HG03064 (cell line): ENCODE results near the gene IFNL1.
"Not testable (repeated sequence)": the region's sequence is repeated elsewhere in the genome, so short reads cannot be mapped to it uniquely, and the experiment has no call there.

Experiments
- ATAC-seq: cut with Tn5 transposase; IDR thresholded peaks from one replicate; pipeline ENCODE4 v1.9.1; 2021; ENCODE audit warnings: low read depth; ENCODE audit not compliant: unreplicated experiment

The IFNL1 gene

GRCh38 chr19:39307822-39308530 is 11.8 kb downstream of the IFNL1 start:
- ATAC-seq, result no peak

DNA sequence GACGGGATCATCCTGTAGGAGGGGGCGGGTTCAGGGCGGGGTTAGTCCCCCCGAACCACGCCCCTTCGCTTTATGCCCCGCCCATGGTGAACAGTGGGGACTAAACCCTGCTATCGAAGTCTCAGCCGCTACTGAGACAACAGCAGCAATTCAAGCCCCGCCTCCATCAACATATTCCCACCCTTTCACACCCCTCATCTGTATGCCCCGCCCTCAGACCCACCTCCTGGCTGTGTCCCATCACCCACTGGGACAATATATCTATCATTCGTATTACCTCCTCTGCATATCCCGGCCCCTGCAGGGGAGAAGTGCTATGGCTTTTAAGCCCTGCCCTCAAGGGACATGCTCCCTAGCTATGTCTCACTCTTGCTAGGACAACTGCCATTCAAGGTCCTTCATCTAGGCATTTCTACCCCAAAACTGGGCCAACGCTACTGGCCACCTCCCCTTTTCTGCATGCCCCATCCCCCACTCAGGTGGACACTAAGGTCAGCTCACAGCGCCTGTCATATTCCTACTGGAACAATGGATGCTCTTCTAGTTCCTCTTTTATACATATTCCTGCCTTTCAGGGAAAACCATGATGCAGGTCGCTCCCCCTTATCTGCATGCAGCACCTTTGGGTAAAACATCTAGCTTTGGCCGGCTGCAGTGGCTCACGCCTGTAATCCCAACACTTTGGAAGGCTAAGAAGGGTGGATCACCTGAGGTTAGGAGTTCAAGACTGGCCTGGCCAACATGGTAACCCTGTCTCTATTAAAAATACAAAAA is 12.5 kb downstream of the IFNL1 start:
- no peak for ATAC-seq

- not testable (repeated sequence) for ATAC-seq
Measured at GRCh38 chr19:39309305-39309670, 13.1 kb downstream of the IFNL1 start.

- no peak for ATAC-seq
Measured at GRCh38 chr19:39310558-39311311, 14.5 kb downstream of the IFNL1 start.

DNA sequence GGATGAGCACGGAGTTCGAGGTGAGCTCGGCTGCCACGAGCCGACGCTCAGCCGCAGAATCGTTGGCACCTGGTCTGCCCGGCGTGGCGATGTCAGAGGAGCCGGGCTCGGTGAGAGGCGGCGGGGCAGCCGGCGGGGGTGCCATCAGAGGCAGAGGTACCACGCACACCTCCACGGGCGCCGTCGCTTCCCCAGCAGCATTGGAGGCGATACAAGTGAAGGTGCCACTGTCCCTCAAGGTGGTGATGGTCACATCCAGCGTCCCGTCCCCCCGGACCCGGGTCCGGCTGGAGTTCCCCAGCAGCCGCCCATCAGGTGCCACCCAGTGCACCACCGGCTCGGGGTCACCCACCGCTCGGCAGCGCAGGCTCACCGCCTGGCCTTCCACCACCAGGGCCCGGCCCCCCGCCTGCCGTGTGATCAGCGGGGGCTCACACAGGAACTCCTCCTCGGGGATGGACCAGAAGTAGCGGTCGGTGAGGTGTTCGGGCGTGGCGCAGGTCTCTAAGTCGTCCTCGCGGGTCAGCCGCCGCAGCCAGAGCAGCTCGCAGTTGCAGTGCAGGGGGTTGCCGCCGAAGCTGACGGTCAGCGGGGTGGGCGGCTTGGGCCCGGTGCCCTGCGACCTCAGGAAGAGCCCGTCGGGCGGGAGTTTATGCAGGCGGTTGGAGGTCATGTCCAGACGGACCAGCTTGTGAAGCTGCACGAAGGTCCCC is 18.0 kb downstream of the IFNL1 start:
- no peak for ATAC-seq

- no peak for ATAC-seq
Measured at GRCh38 chr19:39315933-39316332, 19.7 kb downstream of the IFNL1 start.

DNA sequence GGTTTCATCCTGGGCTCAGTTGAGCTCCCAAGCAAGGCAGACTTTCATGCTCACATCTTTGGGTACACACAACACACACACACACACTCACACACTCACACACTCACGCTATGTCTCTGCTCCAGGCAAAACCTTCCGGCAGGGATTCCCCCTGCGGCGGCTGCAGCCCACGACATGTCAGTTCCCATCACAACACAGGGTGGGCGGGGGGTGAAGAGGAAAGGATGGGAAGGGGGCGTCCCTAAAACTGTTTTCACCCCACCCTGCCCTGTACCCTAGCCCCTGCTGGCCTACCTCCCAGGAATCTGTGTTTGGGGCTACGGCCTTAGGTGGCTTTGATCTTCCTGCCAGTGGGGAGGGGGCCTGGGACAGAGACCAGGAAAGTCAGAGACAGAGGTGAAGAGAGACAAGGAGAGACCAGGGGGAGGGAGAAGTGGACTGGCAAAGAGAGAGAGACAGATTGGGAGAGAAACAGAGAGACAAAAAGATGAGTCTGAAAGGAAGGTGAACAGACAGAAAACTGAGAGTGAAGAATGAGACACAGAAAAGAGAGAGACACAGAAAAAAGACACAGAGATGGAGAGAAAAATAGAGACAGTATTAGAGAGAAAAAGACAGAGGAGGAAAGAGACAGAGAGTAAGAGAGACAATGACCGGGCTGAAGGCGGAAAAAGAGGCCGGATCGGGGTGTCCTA is 20.6 kb downstream of the IFNL1 start:
- no peak for ATAC-seq

DNA sequence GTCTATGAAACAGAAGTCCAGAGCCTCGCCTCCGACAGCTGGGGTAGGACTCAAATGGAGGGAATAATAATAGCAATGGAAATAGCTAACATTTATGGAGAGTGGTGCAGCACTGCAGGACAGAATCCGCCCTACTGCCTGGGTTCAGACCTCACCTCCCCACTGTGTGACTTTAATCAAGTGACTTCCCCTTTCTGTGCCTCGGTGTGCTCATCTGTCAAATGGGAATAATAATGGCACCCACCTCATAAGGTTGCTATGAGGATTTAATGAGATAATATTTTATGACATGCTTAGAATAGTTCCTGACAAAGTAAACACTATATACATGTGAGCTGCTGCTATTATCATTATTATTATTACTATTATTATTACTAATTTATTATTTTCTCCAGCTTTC is 21.3 kb downstream of the IFNL1 start:
- no peak for ATAC-seq

- no peak for ATAC-seq
Measured at GRCh38 chr19:39318071-39318470, 21.9 kb downstream of the IFNL1 start.

DNA sequence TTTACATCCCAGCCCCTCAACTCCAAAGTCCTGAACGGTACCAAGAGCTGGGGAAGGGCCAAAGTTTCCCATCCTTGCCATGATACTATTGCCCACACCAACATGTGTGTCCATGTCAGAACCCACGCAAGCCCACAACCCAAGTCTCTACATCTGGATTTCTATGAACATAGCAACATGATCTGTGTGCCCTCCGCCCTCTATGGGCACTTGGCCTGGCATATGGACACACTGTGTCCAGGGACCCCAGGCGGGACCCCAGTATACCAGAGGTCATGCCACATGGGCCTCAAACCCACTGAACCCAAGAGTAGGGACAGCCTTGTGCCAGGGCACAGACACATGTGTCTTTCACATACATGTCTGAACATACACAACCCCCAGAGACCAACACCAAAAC is 22.5 kb downstream of the IFNL1 start:
- no peak for ATAC-seq

GRCh38 chr19:39319098-39319891 is 23.1 kb downstream of the IFNL1 start:
- ATAC-seq, result no peak

DNA sequence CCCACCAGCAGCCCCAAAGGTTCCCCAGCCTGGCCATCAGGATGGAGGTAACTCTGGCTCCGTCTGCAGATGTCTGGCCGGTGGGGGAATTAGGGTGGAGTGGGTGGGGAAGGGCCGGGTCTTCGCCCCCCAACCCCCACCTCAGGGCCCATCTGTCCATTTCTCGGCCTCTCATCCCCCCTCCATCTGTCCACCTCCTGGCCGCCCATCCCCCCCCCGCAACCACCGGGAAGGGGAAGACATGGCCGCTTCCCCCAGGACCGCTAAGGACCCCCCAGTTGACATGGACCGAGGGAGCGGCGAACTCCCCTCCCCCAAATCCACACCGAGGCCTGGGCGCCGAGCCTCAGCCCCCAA is 23.7 kb downstream of the IFNL1 start:
- no peak for ATAC-seq

GRCh38 chr19:39321117-39321831 is 25.1 kb downstream of the IFNL1 start:
- ATAC-seq, result no peak

DNA sequence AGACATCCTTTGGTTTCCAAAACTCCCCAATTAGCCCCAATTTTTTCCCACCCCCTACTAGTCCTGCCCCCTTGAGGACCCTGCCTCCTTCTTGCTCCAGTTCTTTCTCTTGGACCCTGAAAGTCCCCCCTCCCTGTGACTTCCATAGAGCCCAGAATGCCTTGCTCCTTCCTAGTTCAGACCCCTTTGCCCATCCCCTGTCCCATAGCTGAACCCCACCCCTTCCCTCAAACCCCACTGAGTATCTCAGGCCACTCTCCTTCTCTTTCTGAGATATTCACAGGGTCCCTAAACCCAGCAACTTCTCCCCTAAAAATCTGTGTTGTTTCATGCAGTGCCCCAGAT is 25.6 kb downstream of the IFNL1 start:
- ATAC-seq, result no peak

DNA sequence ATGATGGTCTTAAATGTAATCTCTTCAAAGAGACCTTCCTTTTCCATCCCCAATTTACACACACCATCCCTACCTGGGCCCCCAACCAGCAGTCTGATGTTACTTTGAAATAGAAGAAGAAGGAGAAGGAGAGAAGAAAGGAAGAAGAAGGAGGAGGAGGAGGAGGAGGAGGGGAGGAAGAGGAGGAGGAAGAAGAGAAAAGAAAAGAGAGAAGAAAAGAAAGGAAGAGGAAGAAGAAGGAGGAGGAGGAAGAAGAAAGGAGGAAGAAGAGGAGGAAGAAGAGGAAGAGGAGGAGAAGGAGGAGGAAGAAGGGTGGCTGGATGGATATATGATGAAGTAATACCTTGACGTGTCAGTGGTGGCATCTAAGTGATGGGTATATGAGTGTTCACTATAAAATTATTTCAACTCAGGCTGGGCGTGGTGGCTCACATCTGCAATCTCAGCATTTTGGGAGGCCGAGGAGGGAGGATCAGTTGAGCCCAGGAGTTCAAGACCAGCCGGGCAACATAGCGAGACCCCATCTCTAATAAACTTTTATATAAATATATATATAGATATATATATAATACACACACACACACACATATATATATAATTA is 28.1 kb downstream of the IFNL1 start:
- ATAC-seq, result no peak

DNA sequence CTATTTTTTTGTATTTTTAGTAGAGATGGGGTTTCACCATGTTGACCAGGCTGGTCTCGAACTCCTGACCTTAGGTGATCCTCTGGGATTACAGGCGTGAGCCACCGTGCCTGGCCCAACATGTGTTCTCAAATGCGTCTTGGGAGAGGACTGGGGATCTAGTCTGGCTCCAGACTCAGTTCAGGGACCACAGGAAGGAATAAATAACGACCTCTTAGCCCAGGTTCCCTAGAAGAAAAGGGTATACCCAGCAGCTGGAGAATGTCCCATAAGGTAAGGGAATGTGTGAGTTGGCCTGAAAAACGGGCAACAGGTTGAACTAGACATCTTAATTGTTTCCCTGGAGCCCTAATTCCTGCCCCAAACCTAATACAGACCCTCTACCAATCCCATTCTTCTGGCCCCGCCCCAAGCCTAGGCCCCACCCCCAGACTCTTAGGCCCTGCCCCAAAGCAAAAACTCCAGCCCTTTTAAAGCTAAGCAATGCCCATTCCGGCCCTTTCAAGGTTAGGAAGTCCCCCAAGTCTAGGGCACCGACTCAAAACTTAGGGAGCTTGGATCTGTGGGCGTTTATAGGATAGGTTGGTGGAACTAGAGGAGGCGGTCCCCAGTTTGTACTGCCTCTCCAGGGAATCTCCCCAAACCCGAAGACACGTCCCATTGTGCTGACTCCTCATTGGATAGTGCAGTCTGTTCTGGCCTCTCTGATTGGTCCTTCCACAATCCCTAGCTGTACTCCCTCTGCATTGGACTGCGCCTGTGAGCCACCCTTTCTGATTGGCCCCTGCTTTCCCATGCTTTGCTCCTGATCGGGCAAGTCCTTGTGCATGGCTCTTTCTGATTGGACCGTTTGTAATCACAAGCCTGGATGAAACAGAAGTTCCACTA is 29.8 kb downstream of the IFNL1 start:
- no peak for ATAC-seq

DNA sequence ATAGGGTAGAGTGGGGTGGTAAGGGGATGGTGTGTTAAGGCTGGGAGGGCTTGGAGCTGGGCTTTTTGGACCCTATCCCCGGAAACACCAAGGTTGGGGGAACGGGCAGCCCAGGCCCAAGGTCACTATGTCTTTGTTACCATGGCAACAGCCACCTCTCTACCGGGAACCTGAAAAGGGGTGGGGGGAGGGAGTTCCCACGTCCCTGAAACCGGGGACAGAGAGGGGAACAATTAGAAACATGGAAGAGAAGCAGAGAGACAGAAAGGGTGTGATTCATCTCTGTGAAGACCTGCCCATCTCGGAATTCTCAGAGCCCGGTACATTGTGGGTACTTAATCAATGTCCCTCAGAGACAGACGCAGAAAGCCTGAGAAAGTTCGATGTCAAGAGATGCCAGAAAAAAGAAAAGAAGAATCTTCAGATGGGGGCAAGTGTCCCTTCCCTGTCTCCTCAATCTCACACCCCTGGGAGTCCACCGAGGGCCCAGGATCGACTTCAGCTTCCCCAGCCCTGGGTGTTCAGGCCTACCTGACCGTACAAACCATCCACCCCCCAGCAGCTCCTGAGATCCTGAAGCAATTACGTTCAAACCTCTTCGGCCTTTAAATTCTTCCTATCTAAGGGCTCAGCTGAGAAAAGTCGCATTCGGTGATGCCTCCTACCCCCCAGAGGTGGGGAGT is 31.3 kb downstream of the IFNL1 start:
- no peak for ATAC-seq
